Measurements from ENCODE around the gene TMEM62. TPM values are rescaled to one million over a fixed set of nuclear protein-coding genes. Genes with fewer than 3 reads are reported as not detected.

The TMEM62 gene
- total RNA-seq: 13.1 and 20.9 TPM in 2 replicates

GRCh38 chr15:43133430-43134156 lies at the start of gene TMEM62:
Gene TMEM62, plus strand, starts transcription at chr15:43133586. Its CDS starts 217 bp downstream, at chr15:43133803.

GRCh38 chr15:43105778-43106485 lies 27.5 kb upstream of the TMEM62 start, which contains the start of gene UBR1:
Gene UBR1, minus strand, starts transcription at chr15:43106038. Its CDS starts 16 bp downstream, at chr15:43106022.

GRCh38 chr15:43185157-43186002 lies 52.0 kb downstream of the TMEM62 start, which contains the start of gene CCNDBP1:
Gene CCNDBP1, plus strand, starts transcription at chr15:43185403. Its CDS starts 96 bp downstream, at chr15:43185499.

GRCh38 chr15:43220991-43221403 lies 87.6 kb downstream of the TMEM62 start, which contains the start of gene EPB42:
Gene EPB42, minus strand, starts transcription at chr15:43221018. Its CDS starts 193 bp downstream, at chr15:43220825.

Other genes starting within 250 kb of the TMEM62 start
- gene TTBK2, start 212.8 kb upstream of the TMEM62 start, total RNA-seq: 8.9 and 11.8 TPM in 2 replicates
- 28.9 and 45.1 TPM in 2 replicates for gene UBR1, start 27.5 kb upstream of the TMEM62 start, total RNA-seq
- 77.4 and 124 TPM in 2 replicates for gene CCNDBP1, start 51.8 kb downstream of the TMEM62 start, total RNA-seq
- not detected in 2 replicates for gene EPB42, start 87.4 kb downstream of the TMEM62 start, total RNA-seq
- gene TGM5, start 133.3 kb downstream of the TMEM62 start, total RNA-seq: not detected in 2 replicates
- not detected in 2 replicates for gene TGM7, start 168.7 kb downstream of the TMEM62 start, total RNA-seq
- 7.4 and 8.7 TPM in 2 replicates for gene LCMT2, start 197.0 kb downstream of the TMEM62 start, total RNA-seq
- gene ZSCAN29, start 237.5 kb downstream of the TMEM62 start, total RNA-seq: 26.2 and 36.4 TPM in 2 replicates
- 10.9 and 14.7 TPM in 2 replicates for gene TUBGCP4, start 237.5 kb downstream of the TMEM62 start, total RNA-seq